Activated naive CD4-positive, alpha-beta T cell treated with anti-CD3 and anti-CD28 coated beads, Interleukin-2, amount 50 U/mL, for 72 hours (primary cell): ENCODE results near the gene GRID1. TPM values are rescaled to one million over a fixed set of nuclear protein-coding genes. Genes with fewer than 3 reads are reported as not detected.

Experiments used
- ATAC-seq, 2 donors: fragments of 150-1000 bp; cut with Tn5 transposase; 2 replicates each; pipeline ENCODE4 v1.10.0; 2021; ENCODE audit warnings: mild to moderate bottlenecking in 2 of 2, moderate library complexity in 2 of 2
- DNase-seq, 2 donors: peaks; one replicate each; pipeline ENCODE4 v3.0.0; 2021 to 2022; ENCODE audit warnings: low spot score in 2 of 2
- H3K27ac Mint-ChIP-seq, 2 donors: one replicate each; pipeline ENCODE4 v1.8.0; 2022; ENCODE audit warnings: mild to moderate bottlenecking in 2 of 2, mixed read lengths in 2 of 2
- H3K36me3 Mint-ChIP-seq, 2 donors: one replicate each; pipeline ENCODE4 v1.8.0; 2022; ENCODE audit warnings: mixed read lengths in 2 of 2
- H3K9me3 Mint-ChIP-seq, 2 donors: one replicate each; pipeline ENCODE4 v1.8.0; 2022; ENCODE audit warnings: mixed read lengths in 2 of 2
- total RNA-seq, 2 donors: library from RNA; stranded (reverse); gene quantifications; one replicate each; pipeline ENCODE4 v1.2.3, GENCODE V29; 2022

The GRID1 gene
- total RNA-seq, 2 donors from 2014 or later: not detected

- H3K36me3 Mint-ChIP-seq: no peaks in the 10 kb centered on the region
- ATAC-seq: no peak
These were observed 372.6 kb downstream of the GRID1 start for GRCh38 chr10:85993840-85994507.

GRCh38 chr10:85993140-85993539, 373.5 kb downstream of the GRID1 start:
- no peak for ATAC-seq
- Mint-ChIP-seq H3K36me3 (no peaks in the 10 kb centered on the region), H3K27ac (no peak overlapping the region), H3K9me3 (peaks cover 3 to 5% of the 10 kb centered on the region in 2 donors)
- DNase-seq: no peak

More at GRCh38 chr10:85993840-85994507, 372.6 kb downstream of the GRID1 start:
- no peak for DNase-seq
- Mint-ChIP-seq H3K9me3 (peaks cover 3 to 5% of the 10 kb centered on the region in 2 donors), H3K27ac (no peak overlapping the region)

- no peaks in the 10 kb centered on the region for H3K9me3 Mint-ChIP-seq
- no peak for ATAC-seq
- no peaks in the 10 kb centered on the region for H3K36me3 Mint-ChIP-seq
- DNase-seq: no peak
- no peak overlapping the region for H3K27ac Mint-ChIP-seq
These were observed 374.3 kb downstream of the GRID1 start for GRCh38 chr10:85992324-85992723.

- ATAC-seq: no peak
- Mint-ChIP-seq H3K27ac (no peak overlapping the region), H3K9me3 (no peaks in the 10 kb centered on the region), H3K36me3 (no peaks in the 10 kb centered on the region)
- no peak for DNase-seq
These were observed 379.8 kb downstream of the GRID1 start for GRCh38 chr10:85986777-85987176.

- Mint-ChIP-seq H3K9me3 (no peaks in the 10 kb centered on the region), H3K36me3 (no peaks in the 10 kb centered on the region)
These were observed 383.5 kb downstream of the GRID1 start for GRCh38 chr10:85983051-85983450.

GRCh38 chr10:85979598-85979997, 387.0 kb downstream of the GRID1 start:
- ATAC-seq (no peak), DNase-seq (no peak)
- Mint-ChIP-seq H3K36me3 (no peaks in the 10 kb centered on the region), H3K27ac (no peak overlapping the region), H3K9me3 (no peaks in the 10 kb centered on the region)

More at GRCh38 chr10:85983051-85983450, 383.5 kb downstream of the GRID1 start:
- no peak for ATAC-seq
- no peak overlapping the region for H3K27ac Mint-ChIP-seq
- DNase-seq: no peak

- H3K27ac Mint-ChIP-seq: no peak overlapping the region
- DNase-seq: no peak
These were observed 387.8 kb downstream of the GRID1 start for GRCh38 chr10:85978566-85979358.

GRCh38 chr10:85977642-85978041, 389.0 kb downstream of the GRID1 start:
- no peaks in the 10 kb centered on the region for H3K9me3 Mint-ChIP-seq
- H3K27ac Mint-ChIP-seq: no peak overlapping the region
- no peaks in the 10 kb centered on the region for H3K36me3 Mint-ChIP-seq
- ATAC-seq: no peak
- no peak for DNase-seq

More at GRCh38 chr10:85978566-85979358, 387.8 kb downstream of the GRID1 start:
- ATAC-seq: no peak
- no peaks in the 10 kb centered on the region for H3K36me3 Mint-ChIP-seq
- H3K9me3 Mint-ChIP-seq: no peaks in the 10 kb centered on the region

- no peaks in the 10 kb centered on the region for H3K36me3 Mint-ChIP-seq
- DNase-seq (no peak), ATAC-seq (no peak)
- no peak overlapping the region for H3K27ac Mint-ChIP-seq
- no peaks in the 10 kb centered on the region for H3K9me3 Mint-ChIP-seq
These were observed 390.3 kb downstream of the GRID1 start for GRCh38 chr10:85976267-85976793.

GRCh38 chr10:85971494-85971893, 395.1 kb downstream of the GRID1 start:
- H3K9me3 Mint-ChIP-seq: peaks cover 0 to 4% of the 10 kb centered on the region in 2 donors
- no peak overlapping the region for H3K27ac Mint-ChIP-seq
- ATAC-seq (no peak), DNase-seq (no peak)
- peaks cover 0 to 6% of the 10 kb centered on the region in 2 donors for H3K36me3 Mint-ChIP-seq

GRCh38 chr10:85967594-85967993, 399.0 kb downstream of the GRID1 start:
- Mint-ChIP-seq H3K36me3 (peaks cover 9 to 12% of the 10 kb centered on the region in 2 donors), H3K27ac (no peak overlapping the region), H3K9me3 (peaks cover 13 to 15% of the 10 kb centered on the region in 2 donors)
- ATAC-seq (peak; percentile 51 to 89), DNase-seq (no peak)

- DNase-seq: no peak
- Mint-ChIP-seq H3K36me3 (peaks cover 6 to 9% of the 10 kb centered on the region in 2 donors), H3K9me3 (peaks cover 12 to 15% of the 10 kb centered on the region in 2 donors), H3K27ac (no peak overlapping the region)
- ATAC-seq: no peak
These were observed 405.0 kb downstream of the GRID1 start for GRCh38 chr10:85961479-85962067.

- Mint-ChIP-seq H3K36me3 (peaks cover 6 to 9% of the 10 kb centered on the region in 2 donors), H3K9me3 (peaks cover 12 to 15% of the 10 kb centered on the region in 2 donors), H3K27ac (no peak overlapping the region)
- ATAC-seq: no peak
- DNase-seq: no peak
These were observed 405.5 kb downstream of the GRID1 start for GRCh38 chr10:85961073-85961472.

GRCh38 chr10:85959239-85959638, 407.4 kb downstream of the GRID1 start:
- DNase-seq (no peak), ATAC-seq (no peak)
- H3K36me3 Mint-ChIP-seq: peaks cover 6 to 8% of the 10 kb centered on the region in 2 donors
- peaks cover 9 to 12% of the 10 kb centered on the region in 2 donors for H3K9me3 Mint-ChIP-seq
- H3K27ac Mint-ChIP-seq: no peak overlapping the region

GRCh38 chr10:85950921-85951320, 415.7 kb downstream of the GRID1 start:
- no peak for DNase-seq
- H3K36me3 Mint-ChIP-seq: no peaks in the 10 kb centered on the region
- no peak overlapping the region for H3K27ac Mint-ChIP-seq
- ATAC-seq: no peak
- no peaks in the 10 kb centered on the region for H3K9me3 Mint-ChIP-seq

GRCh38 chr10:85946713-85947326, 419.8 kb downstream of the GRID1 start:
- no peak for DNase-seq
- Mint-ChIP-seq H3K36me3 (no peaks in the 10 kb centered on the region), H3K27ac (no peak overlapping the region), H3K9me3 (no peaks in the 10 kb centered on the region)
- no peak for ATAC-seq

GRCh38 chr10:85936161-85936560, 430.4 kb downstream of the GRID1 start:
- no peaks in the 10 kb centered on the region for H3K9me3 Mint-ChIP-seq
- no peaks in the 10 kb centered on the region for H3K36me3 Mint-ChIP-seq
- no peak for ATAC-seq
- DNase-seq: no peak
- no peak overlapping the region for H3K27ac Mint-ChIP-seq
